ENCODE measurements around the gene KNDC1.
"Not testable (repeated sequence)": the region's sequence is repeated elsewhere in the genome, so short reads cannot be mapped to it uniquely, and the experiment has no call there.

KNDC1 gene

GRCh38 chr10:133126431-133127290 lies 33.4 kb upstream of the KNDC1 start:
- DNase-seq, result no peak

GRCh38 chr10:133127291-133128125 lies 32.5 kb upstream of the KNDC1 start:
- peak; percentile 43 for DNase-seq

GRCh38 chr10:133128126-133129070 lies 31.6 kb upstream of the KNDC1 start:
- no peak for DNase-seq

GRCh38 chr10:133129071-133129858 lies 30.8 kb upstream of the KNDC1 start:
- no peak for DNase-seq

- no peak for DNase-seq
Measured at GRCh38 chr10:133129859-133130495, 30.0 kb upstream of the KNDC1 start.

- DNase-seq, result no peak
Measured at GRCh38 chr10:133130602-133131001, 29.4 kb upstream of the KNDC1 start.

- no peak for DNase-seq
Measured at GRCh38 chr10:133131053-133131452, 29.0 kb upstream of the KNDC1 start.

- DNase-seq, result no peak
Measured at GRCh38 chr10:133131734-133132472, 28.1 kb upstream of the KNDC1 start.

- DNase-seq, result no peak
Measured at GRCh38 chr10:133132473-133133291, 27.3 kb upstream of the KNDC1 start.

- no peak for DNase-seq
Measured at GRCh38 chr10:133133471-133134231, 26.4 kb upstream of the KNDC1 start.

GRCh38 chr10:133134411-133135115 lies 25.5 kb upstream of the KNDC1 start:
- DNase-seq, result no peak

- DNase-seq, result no peak
Measured at GRCh38 chr10:133135116-133135465, 24.9 kb upstream of the KNDC1 start.

- DNase-seq, result not testable (repeated sequence)
Measured at GRCh38 chr10:133137486-133138145, 22.4 kb upstream of the KNDC1 start.

- DNase-seq, result no peak
Measured at GRCh38 chr10:133139551-133140065, 20.4 kb upstream of the KNDC1 start.

- no peak for DNase-seq
Measured at GRCh38 chr10:133140417-133141143, 19.4 kb upstream of the KNDC1 start.

- DNase-seq, result no peak
Measured at GRCh38 chr10:133141144-133141957, 18.7 kb upstream of the KNDC1 start.
